COR-L47 (cell line): ENCODE results near the gene VAMP8.
A peak's percentile ranks its signal among the peaks of the same experiment; 100 is the strongest.
"Not testable (repeated sequence)": the region's sequence is repeated elsewhere in the genome, so short reads cannot be mapped to it uniquely, and the experiment has no call there.

Source experiments
- DNase-seq: peaks from one replicate; lab custom pipeline; 2025; lab: John Stamatoyannopoulos, UW

VAMP8 gene

DNA sequence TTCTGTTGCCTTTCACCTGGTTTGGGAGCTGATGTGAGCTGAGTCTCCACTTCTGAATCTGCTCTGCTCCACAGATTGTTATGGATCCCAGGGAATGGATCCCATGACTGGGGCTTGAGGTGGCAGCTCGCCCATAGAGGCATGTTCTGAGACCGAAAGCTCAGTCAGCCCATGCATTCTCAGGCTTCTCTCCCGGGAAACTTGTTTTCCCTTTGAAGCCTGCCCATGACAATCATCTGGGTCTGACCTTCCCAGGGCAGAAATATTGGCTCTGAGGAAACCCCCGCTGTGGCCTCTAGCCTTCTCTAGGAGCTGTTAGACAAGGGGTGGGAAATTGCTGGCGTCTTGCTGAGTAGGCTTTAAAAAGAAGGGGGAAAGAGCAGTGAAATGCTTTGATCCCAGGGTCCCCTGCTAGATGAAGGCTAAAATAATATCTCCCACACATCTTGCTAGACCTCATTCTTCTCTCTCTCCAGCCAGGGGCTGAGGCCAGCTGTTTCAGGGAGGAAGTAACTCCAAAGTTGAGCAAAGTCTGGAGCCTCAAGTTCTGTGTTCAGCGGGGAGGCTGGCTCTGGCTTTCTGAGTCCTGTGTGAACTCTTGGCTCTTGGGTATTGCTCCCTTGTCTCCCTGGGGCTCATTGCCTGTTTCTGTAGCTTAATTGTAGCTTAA, 2.0 kb downstream of the VAMP8 start:
- DNase-seq = no peak

DNA sequence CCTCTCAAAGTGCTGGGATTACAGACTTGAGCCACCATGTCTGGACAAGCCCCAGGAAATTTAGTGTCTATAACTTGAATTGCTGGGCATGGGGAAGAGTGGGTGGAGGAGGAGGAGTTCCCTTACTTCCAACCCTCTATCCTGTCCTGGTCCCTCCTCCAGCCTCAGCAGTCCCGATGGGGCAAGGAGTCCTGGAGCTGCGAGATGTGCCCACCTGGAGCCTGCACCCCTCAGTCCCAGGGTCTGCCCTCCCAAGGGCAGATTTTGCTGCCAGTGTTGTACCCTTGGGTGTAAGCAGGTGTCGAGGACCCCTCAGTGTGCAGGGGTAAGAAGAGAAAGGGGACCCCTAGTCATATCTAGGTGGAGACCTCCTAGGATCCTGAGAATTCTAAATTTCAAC, 2.8 kb downstream of the VAMP8 start:
- DNase-seq = no peak

- DNase-seq = no peak
Measured at GRCh38 chr2:85582492-85582891, 5.1 kb downstream of the VAMP8 start.

GRCh38 chr2:85583667-85584353, 6.4 kb downstream of the VAMP8 start:
- no peak for DNase-seq

DNA sequence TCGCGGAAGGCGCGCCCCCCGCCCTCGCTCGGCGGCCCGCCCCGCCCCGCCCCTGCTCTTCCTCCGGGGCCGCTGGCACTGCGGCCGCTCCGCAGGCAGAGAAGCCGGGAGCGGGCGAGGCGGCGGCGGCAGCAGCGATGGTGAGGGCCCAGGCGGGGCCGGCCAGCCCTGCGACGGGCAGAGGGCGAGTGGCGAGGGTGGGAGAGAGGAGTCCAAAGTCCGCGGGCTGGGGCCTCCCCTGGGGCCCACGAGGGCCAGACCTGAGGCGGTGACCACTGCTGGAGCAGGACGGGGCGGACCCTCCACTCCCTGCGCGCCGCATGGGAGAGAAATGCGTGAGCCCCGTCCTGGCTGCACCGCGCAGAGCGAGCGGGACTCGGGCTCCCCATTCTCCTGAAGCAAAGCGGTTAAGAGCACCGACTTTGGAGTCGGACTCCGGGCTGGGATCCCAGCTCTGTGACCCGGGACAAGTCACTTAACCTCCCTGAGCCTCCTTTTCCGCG, 7.0 kb downstream of the VAMP8 start, which contains the start of gene VAMP5:
VAMP5 (plus strand) TSS at position 78 of the 503 bp plus-strand sequence; CDS start at position 138, 60 bp downstream.
- no peak for DNase-seq

GRCh38 chr2:85584857-85585780, 7.7 kb downstream of the VAMP8 start:
- DNase-seq = no peak

- no peak for DNase-seq
Measured at GRCh38 chr2:85585781-85586105, 8.4 kb downstream of the VAMP8 start.

DNA sequence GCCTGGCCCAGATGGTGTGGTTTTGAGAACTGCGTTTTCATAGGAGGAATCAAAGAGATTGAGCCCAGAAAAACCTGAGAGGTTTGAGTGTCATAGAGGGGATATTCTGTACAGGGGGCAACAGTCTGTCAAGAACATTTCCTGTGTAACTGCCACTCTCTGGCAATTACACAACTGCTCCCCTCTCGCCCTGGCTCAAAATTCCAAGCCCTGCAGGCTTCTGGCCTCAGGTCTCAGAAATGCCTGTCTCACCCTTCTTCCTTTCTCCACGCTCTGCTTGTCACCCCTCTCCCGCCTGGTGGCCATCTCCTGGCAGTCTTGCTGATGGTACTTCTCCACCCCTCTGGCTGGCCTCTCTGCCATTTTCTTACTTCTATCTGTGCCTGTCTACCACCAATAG, 10.8 kb downstream of the VAMP8 start:
- no peak for DNase-seq

GRCh38 chr2:85588645-85589044, 11.3 kb downstream of the VAMP8 start:
- no peak for DNase-seq

GRCh38 chr2:85589181-85589580, 11.8 kb downstream of the VAMP8 start:
- no peak for DNase-seq

GRCh38 chr2:85589982-85590791, 12.8 kb downstream of the VAMP8 start:
- no peak for DNase-seq

GRCh38 chr2:85590950-85591349, 13.6 kb downstream of the VAMP8 start:
- DNase-seq = no peak

- DNase-seq = no peak
Measured at GRCh38 chr2:85591563-85591962, 14.2 kb downstream of the VAMP8 start.

GRCh38 chr2:85592299-85592698, 14.9 kb downstream of the VAMP8 start:
- DNase-seq = not testable (repeated sequence)

DNA sequence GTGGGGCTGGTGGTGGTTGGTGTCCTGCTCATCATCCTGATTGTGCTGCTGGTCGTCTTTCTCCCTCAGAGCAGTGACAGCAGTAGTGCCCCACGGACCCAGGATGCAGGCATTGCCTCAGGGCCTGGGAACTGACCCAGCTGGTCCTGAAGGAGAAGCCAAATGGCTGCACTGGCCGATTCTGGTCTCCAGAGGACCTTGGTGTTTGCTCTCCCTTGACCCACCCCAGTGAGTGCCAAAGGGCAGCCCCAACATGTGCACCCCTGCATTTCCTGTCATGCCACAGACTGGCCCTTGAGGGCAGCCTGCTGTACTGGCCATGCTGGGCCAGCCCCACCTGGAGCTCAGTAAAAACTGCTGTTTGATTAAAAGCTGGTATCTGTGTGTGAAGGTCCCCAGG, 15.6 kb downstream of the VAMP8 start:
- DNase-seq = no peak

DNA sequence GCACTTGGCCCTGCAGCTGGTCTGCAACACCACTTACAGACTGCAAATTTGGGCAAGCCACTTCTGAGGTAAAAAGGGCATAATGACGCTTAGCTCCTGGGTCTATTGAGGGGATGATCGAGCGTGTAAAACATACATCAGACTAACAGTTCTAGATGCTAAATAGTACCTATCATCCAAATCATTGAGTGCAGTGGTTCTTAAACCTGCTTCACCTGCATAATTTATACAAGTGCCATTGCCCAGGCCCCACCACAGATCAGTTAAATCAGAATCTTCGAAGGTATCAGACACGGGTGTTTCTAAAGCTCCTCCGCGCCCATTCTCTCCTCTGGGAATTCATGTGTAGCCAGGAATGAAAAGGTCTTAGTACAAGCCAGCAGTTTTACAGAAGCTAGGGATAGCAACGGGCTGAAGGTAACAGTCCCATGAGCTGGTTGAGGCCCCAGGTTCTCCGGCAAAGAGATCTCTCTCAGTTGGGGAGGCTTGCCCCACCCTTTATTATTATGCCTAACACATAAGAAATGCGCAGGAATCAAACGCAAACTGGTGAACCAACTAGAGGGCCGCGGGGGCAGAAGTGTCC, 17.4 kb downstream of the VAMP8 start:
- no peak for DNase-seq

DNA sequence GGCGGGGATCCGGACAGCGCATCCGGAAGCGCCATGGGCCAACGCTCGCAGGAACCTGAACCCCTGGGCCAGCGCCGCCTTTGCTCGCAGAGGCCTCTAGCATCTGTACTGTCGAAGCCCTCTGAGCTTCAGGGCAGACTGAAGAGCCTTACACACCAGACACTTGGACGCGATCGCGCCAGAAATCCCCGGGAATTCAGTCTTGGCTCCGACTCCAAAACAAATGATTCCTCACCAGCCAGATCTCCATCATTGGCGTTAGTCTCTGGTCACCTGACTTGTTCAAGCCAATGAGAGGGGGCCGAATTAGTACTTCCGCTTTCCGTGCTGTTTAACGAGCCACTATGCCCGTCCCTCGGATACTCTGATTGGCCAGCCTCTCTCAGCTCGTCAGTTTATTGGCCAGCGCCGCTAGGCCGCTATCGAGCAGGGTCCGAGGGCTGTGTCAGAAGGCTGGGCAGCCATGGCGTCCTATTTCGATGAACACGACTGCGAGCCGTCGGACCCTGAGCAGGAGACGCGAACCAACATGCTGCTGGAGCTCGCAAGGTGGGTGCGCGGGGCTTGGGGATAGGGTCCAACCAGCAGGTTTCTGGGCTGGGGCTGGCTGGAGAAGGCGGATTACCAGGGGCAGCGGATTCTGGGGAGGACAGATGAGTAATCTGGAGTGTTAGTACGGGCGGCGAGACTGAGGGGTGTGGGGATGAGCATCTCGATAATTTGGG, 18.1 kb downstream of the VAMP8 start, which contains the start of gene RNF181:
RNF181 (plus strand) TSS at position 445 of the 725 bp plus-strand sequence; CDS start at position 464, 19 bp downstream.
- DNase-seq = peak; percentile 93

- DNase-seq = no peak
Measured at GRCh38 chr2:85596026-85596333, 18.6 kb downstream of the VAMP8 start.

DNA sequence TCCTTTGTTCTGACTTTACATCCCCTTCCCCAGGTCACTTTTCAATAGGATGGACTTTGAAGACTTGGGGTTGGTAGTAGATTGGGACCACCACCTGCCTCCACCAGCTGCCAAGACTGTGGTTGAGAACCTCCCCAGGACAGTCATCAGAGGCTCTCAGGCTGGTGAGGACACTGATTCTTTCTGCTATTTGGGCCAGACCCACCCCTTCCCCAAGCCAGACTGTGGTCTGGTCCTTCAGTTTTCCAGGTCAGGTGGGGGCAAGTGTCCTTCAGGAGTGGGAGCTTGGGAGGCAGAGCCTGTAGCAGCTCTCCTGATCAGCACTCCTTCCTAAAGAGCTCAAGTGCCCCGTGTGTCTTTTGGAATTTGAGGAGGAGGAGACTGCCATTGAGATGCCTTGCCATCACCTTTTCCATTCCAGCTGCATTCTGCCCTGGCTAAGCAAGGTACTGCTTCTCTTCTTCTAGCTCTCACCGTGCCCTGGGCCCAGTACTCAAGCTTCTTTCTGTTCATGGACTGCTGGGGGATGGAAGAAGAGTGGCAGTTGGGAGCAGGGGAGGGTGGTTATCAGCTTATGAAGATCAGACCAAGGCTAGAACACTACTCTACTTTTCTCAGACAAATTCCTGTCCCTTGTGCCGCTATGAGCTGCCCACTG, 19.2 kb downstream of the VAMP8 start:
- DNase-seq = no peak

DNA sequence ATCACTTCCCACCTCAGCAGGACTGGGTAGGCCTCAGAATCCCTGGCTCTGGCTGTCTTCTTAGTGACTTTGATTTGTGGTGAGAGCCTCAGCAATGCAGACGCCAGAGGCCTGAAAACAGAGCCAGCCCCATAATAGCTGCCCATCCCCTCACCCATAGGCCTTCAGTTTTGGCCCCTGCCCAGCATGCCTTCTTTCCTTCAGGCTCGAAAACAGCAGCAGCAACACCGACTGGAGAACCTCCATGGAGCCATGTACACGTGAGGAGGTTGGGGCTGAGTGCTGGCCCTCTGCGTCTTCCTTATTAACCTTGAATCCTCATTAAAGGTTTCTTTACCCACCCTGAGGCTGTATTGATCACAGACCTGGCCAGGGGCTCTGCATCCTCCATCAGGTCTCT, 19.9 kb downstream of the VAMP8 start:
- DNase-seq = no peak
